Measurements from ENCODE around the gene NAA10.

GRCh38 chrX:153938226-153938786, 3.5 kb upstream of the NAA10 start:
- TF ChIP-seq CTCF (IDR thresholded peaks at IDR 0.05) (no peak), EP300 (IDR thresholded peaks at IDR 0.05) (no peak)
